IMR-90 (cell line): Measurements from ENCODE around the gene TMEM135.

Experiments used
- CEBPB ChIP-seq: IDR thresholded peaks from 2 replicates; pipeline ENCODE4 v1.6.1; 2012; ENCODE audit warnings: low read depth, low read length, improper control_type of control experiment
- CHD1 ChIP-seq: IDR thresholded peaks from 2 replicates; pipeline ENCODE4 v1.6.1; 2012; ENCODE audit warnings: low read depth, low read length, improper control_type of control experiment
- CTCF ChIP-seq: conservative IDR thresholded peaks from 2 replicates; pipeline ENCODE4 v1.5.1; 2012; ENCODE audit warnings: mild to moderate bottlenecking, low read depth, low read length, improper control_type of control experiment
- FOS ChIP-seq: fragments of 150-350 bp; IDR thresholded peaks from 2 replicates; pipeline ENCODE4 v1.6.1; 2016; ENCODE audit warnings: low read depth, low read length
- MAFK ChIP-seq: IDR thresholded peaks from 2 replicates; pipeline ENCODE4 v1.6.1; 2012; ENCODE audit warnings: low read depth, low read length, improper control_type of control experiment
- MAZ ChIP-seq: IDR thresholded peaks from 2 replicates; pipeline ENCODE4 v1.6.1; 2012; ENCODE audit warnings: low read depth, mild to moderate bottlenecking, low read length, improper control_type of control experiment, moderate library complexity, borderline replicate concordance
- MXI1 ChIP-seq: IDR thresholded peaks from 2 replicates; pipeline ENCODE4 v1.6.1; 2012; ENCODE audit warnings: low read depth, mild to moderate bottlenecking, low read length, moderate library complexity, borderline replicate concordance
- POLR2A ChIP-seq: IDR thresholded peaks from 2 replicates; pipeline ENCODE4 v1.6.1; 2012; ENCODE audit warnings: mild to moderate bottlenecking, low read depth, low read length
- RAD21 ChIP-seq: IDR thresholded peaks from 2 replicates; pipeline ENCODE4 v1.6.1; 2012; ENCODE audit warnings: low read length, improper control_type of control experiment
- RCOR1 ChIP-seq: IDR thresholded peaks from 2 replicates; pipeline ENCODE4 v1.6.1; 2012; ENCODE audit warnings: mild to moderate bottlenecking, low read length, improper control_type of control experiment; ENCODE audit not compliant: insufficient replicate concordance
- RFX5 ChIP-seq: IDR thresholded peaks from 2 replicates; pipeline ENCODE4 v1.8.0; 2012; ENCODE audit warnings: low read depth, mild to moderate bottlenecking, low read length, moderate library complexity
- SMC3 ChIP-seq: fragments of 150-350 bp; IDR thresholded peaks from 2 replicates; pipeline ENCODE4 v1.6.1; 2016; ENCODE audit warnings: low read depth, mild to moderate bottlenecking, antibody characterized with exemption, low read length, moderate library complexity
- USF2 ChIP-seq: fragments of 150-350 bp; IDR thresholded peaks from 2 replicates; pipeline ENCODE4 v1.6.1; 2017; ENCODE audit warnings: mild to moderate bottlenecking, antibody characterized with exemption, low read length, low read depth

- TF ChIP-seq FOS (no peak), CTCF (no peak), RAD21 (no peak), CEBPB (no peak), MAZ (no peak), MXI1 (no peak), RFX5 (no peak), RCOR1 (no peak), SMC3 (no peak), POLR2A (no peak), MAFK (no peak), CHD1 (no peak), USF2 (no peak)
Measured at GRCh38 chr11:87198266-87198881, 160.6 kb downstream of the TMEM135 start.
